SU-DHL-6 (cell line): ENCODE data around the gene AP2S1.

ENCODE experiments used
- H2AFZ ChIP-seq: fragments of 200-600 bp; sonication (generic); 2 replicates; pipeline ENCODE4 v1.6.1; 2014; ENCODE audit warnings: low read depth, mild to moderate bottlenecking, moderate library complexity, mixed read lengths, antibody characterized with exemption, low read length; ENCODE audit not compliant: severe bottlenecking
- H3F3A ChIP-seq: fragments of 200-600 bp; shearing (Covaris generic); 2 replicates; pipeline ENCODE4 v1.6.0; 2016; ENCODE audit warnings: antibody characterized with exemption, mild to moderate bottlenecking; ENCODE audit not compliant: insufficient read depth
- H3K27ac ChIP-seq: fragments of 200-600 bp; sonication (generic); 2 replicates; pipeline ENCODE4 v1.5.1; 2016; ENCODE audit warnings: low read depth, mild to moderate bottlenecking, low read length, moderate library complexity, mixed read lengths
- H3K27me3 ChIP-seq: fragments of 200-600 bp; sonication (generic), shearing (Covaris generic); 2 replicates; pipeline ENCODE4 v1.6.0; 2014; ENCODE audit warnings: mild to moderate bottlenecking, low read length
- H3K36me3 ChIP-seq: fragments of 200-600 bp; sonication (generic); 2 replicates; pipeline ENCODE4 v1.6.1; 2014; ENCODE audit warnings: mild to moderate bottlenecking, low read length, mixed read lengths
- H3K4me2 ChIP-seq: fragments of 300-600, 200-600 bp; shearing (Covaris generic), sonication (generic); 2 replicates; pipeline ENCODE4 v1.6.0; 2014; ENCODE audit warnings: low read length, low read depth, mild to moderate bottlenecking; ENCODE audit not compliant: poor library complexity, severe bottlenecking
- H3K4me3 ChIP-seq: fragments of 200-600 bp; sonication (generic); 2 replicates; pipeline ENCODE4 v1.5.1; 2014; ENCODE audit warnings: antibody characterized with exemption, low read length, mild to moderate bottlenecking, mixed read lengths; ENCODE audit not compliant: insufficient read depth, poor library complexity, severe bottlenecking
- H3K79me2 ChIP-seq: fragments of 200-600 bp; sonication (generic); 2 replicates; pipeline ENCODE4 v1.6.1; 2014; ENCODE audit warnings: mild to moderate bottlenecking, low read length, moderate library complexity; ENCODE audit not compliant: insufficient read depth
- H3K9ac ChIP-seq: fragments of 200-600 bp; sonication (generic); 2 replicates; pipeline ENCODE4 v1.7.0; 2014; ENCODE audit warnings: mild to moderate bottlenecking, low read length
- H3K9me2 ChIP-seq: fragments of 200-600 bp; sonication (generic); replicated peaks from 2 replicates; pipeline ENCODE4 v1.6.1; 2014; ENCODE audit warnings: low read length; ENCODE audit not compliant: insufficient read depth
- H3K9me3 ChIP-seq: fragments of 200-600 bp; sonication (generic); 2 replicates; pipeline ENCODE4 v1.6.1; 2014; ENCODE audit warnings: low read length, mixed read lengths; ENCODE audit not compliant: insufficient read depth
- H4K20me1 ChIP-seq: fragments of 200-600 bp; sonication (generic); 2 replicates; pipeline ENCODE4 v1.6.1; 2014; ENCODE audit warnings: low read depth, mild to moderate bottlenecking, antibody characterized with exemption, low read length, moderate library complexity, mixed read lengths
- CTCF ChIP-seq: fragments of 200-600 bp; sonication (generic); IDR thresholded peaks from one replicate; pipeline ENCODE4 v1.5.1; 2017; ENCODE audit warnings: antibody characterized with exemption, mild to moderate bottlenecking, low read length, moderate library complexity; ENCODE audit not compliant: insufficient read depth, poor library complexity, severe bottlenecking
- EZH2phosphoT487 ChIP-seq: fragments of 200-600 bp; sonication (generic), shearing (Covaris generic); conservative IDR thresholded peaks from 2 replicates; pipeline ENCODE4 v1.6.1; 2018; ENCODE audit warnings: mild to moderate bottlenecking, antibody characterized with exemption, low read length, moderate library complexity, mixed read lengths

AP2S1 gene

GRCh38 chr19:46839752-46840497 lies 10.7 kb downstream of the AP2S1 start:
- no peaks in the 10 kb centered on the region for H3F3A ChIP-seq
- no peak overlapping the region for H3K4me2 ChIP-seq
- no peaks in the 10 kb centered on the region for H3K9me2 ChIP-seq
- H3K36me3 ChIP-seq: no peaks in the 10 kb centered on the region
- H3K79me2 ChIP-seq: no peaks in the 10 kb centered on the region
- no peaks in the 10 kb centered on the region for H3K9me3 ChIP-seq
- H2AFZ ChIP-seq: no peak overlapping the region
- no peaks in the 10 kb centered on the region for H4K20me1 ChIP-seq
- no peak overlapping the region for H3K4me3 ChIP-seq
- no peak overlapping the region for H3K9ac ChIP-seq
- no peak for TF ChIP-seq EZH2phosphoT487
- no peak overlapping the region for H3K27ac ChIP-seq
- H3K27me3 ChIP-seq: no peaks in the 10 kb centered on the region

GRCh38 chr19:46838160-46838559 lies 12.5 kb downstream of the AP2S1 start:
- no peaks in the 10 kb centered on the region for H3K9me2 ChIP-seq
- H3K27me3 ChIP-seq: no peaks in the 10 kb centered on the region
- H3K4me3 ChIP-seq: no peak overlapping the region
- no peaks in the 10 kb centered on the region for H3F3A ChIP-seq
- H3K36me3 ChIP-seq: no peaks in the 10 kb centered on the region
- H3K79me2 ChIP-seq: no peaks in the 10 kb centered on the region
- no peak overlapping the region for H3K27ac ChIP-seq
- H3K9me3 ChIP-seq: no peaks in the 10 kb centered on the region
- no peak overlapping the region for H3K4me2 ChIP-seq
- H4K20me1 ChIP-seq: no peaks in the 10 kb centered on the region
- H3K9ac ChIP-seq: no peak overlapping the region
- TF ChIP-seq EZH2phosphoT487: no peak
- TF ChIP-seq CTCF: no peak
- no peak overlapping the region for H2AFZ ChIP-seq

GRCh38 chr19:46834984-46835383 lies 15.7 kb downstream of the AP2S1 start:
- no peak for TF ChIP-seq CTCF
- no peak for TF ChIP-seq EZH2phosphoT487
- Histone ChIP-seq H3K9me3 (no peaks in the 10 kb centered on the region), H3K9ac (no peak overlapping the region), H4K20me1 (no peaks in the 10 kb centered on the region), H3K27ac (no peak overlapping the region), H2AFZ (no peak overlapping the region), H3K9me2 (no peaks in the 10 kb centered on the region), H3K36me3 (no peaks in the 10 kb centered on the region), H3F3A (no peaks in the 10 kb centered on the region), H3K4me3 (no peak overlapping the region), H3K79me2 (no peaks in the 10 kb centered on the region), H3K4me2 (no peak overlapping the region), H3K27me3 (no peaks in the 10 kb centered on the region)

GRCh38 chr19:46834121-46834520 lies 16.5 kb downstream of the AP2S1 start:
- Histone ChIP-seq H3K9me3 (no peaks in the 10 kb centered on the region), H3K9me2 (no peaks in the 10 kb centered on the region), H4K20me1 (no peaks in the 10 kb centered on the region), H3K4me3 (no peak overlapping the region), H3K4me2 (no peak overlapping the region), H3K27ac (no peak overlapping the region), H3K9ac (no peak overlapping the region), H2AFZ (no peak overlapping the region), H3K27me3 (no peaks in the 10 kb centered on the region), H3K36me3 (no peaks in the 10 kb centered on the region), H3F3A (no peaks in the 10 kb centered on the region), H3K79me2 (no peaks in the 10 kb centered on the region)
- TF ChIP-seq CTCF: no peak
- no peak for TF ChIP-seq EZH2phosphoT487
